Spleen (tissue), 11 donors: Measurements from ENCODE around the gene TMEM223. TPM values are rescaled to one million over a fixed set of nuclear protein-coding genes. Genes with fewer than 3 reads are reported as not detected.

ENCODE experiments used
- DNase-seq: peaks from one replicate; pipeline ENCODE4 v3.0.0-alpha.2; 2020
- H3K27ac ChIP-seq, 8 donors: fragments of 200-600 bp; sonication (generic) in 7 of 8; 1 replicate in 4 of 8; 2 replicates in 4 of 8; pipeline versions ENCODE4 v1.5.0 to v1.8.0; 2016 to 2021; ENCODE audit warnings: inconsistent platforms in 4 of 8, mild to moderate bottlenecking in 4 of 8, moderate library complexity in 1 of 8
- H3K27me3 ChIP-seq, 7 donors: fragments of 200-600 bp; sonication (generic) in 6 of 7; replicated peaks in 1 of 7; 1 replicate in 4 of 7; 2 replicates in 3 of 7; pipeline versions ENCODE4 v1.5.0 to v1.8.0; 2016 to 2021; ENCODE audit warnings: inconsistent platforms in 3 of 7, mild to moderate bottlenecking in 1 of 7
- H3K36me3 ChIP-seq, 6 donors: fragments of 200-600 bp; sonication (generic) in 5 of 6; 1 replicate in 4 of 6; 2 replicates in 2 of 6; pipeline versions ENCODE4 v1.5.0 to v1.8.0; 2016 to 2021; ENCODE audit warnings: inconsistent platforms in 2 of 6
- H3K4me1 ChIP-seq, 6 donors: fragments of 200-600 bp; sonication (generic) in 5 of 6; 1 replicate in 3 of 6; 2 replicates in 3 of 6; pipeline versions ENCODE4 v1.5.0 to v1.8.0; 2016 to 2021; ENCODE audit warnings: inconsistent platforms in 3 of 6
- H3K4me3 ChIP-seq, 8 donors: fragments of 200-600 bp; sonication (generic) in 7 of 8; 1 replicate in 4 of 8; 2 replicates in 4 of 8; pipeline versions ENCODE4 v1.5.0 to v1.8.0; 2016 to 2021; ENCODE audit warnings: inconsistent platforms in 4 of 8, mild to moderate bottlenecking in 4 of 8, moderate library complexity in 2 of 8
- H3K9me3 ChIP-seq, 8 donors: fragments of 200-600 bp; sonication (generic) in 7 of 8; 1 replicate in 4 of 8; 2 replicates in 4 of 8; pipeline versions ENCODE4 v1.5.0 to v1.8.0; 2016 to 2021; ENCODE audit warnings: inconsistent platforms in 4 of 8
- POLR2A ChIP-seq, 3 donors: fragments of 450-650 bp; IDR thresholded peaks; one replicate each; pipeline ENCODE4 v1.5.1; 2017; ENCODE audit warnings: antibody characterized with exemption in 3 of 3, mild to moderate bottlenecking in 1 of 3
- POLR2AphosphoS5 ChIP-seq, 3 donors: sonication (generic); formaldehyde crosslinking; IDR thresholded peaks; one replicate each; pipeline ENCODE4 v1.5.1; 2017; ENCODE audit warnings: antibody characterized with exemption in 3 of 3
- WGBS, 5 donors: extraction: QIAGEN DNeasy Blood & Tissue Kit in 3 of 5; methylation state at CpG; one replicate each; pipeline versions ENCODE4 v1.1.5 to v1.1.7; 2013 to 2018; 5-methylcytosine and 5-hydroxymethylcytosine counted together
- intact Hi-C: fragments of 100-400 bp; cut with DNase I; formaldehyde crosslinking; loops from one replicate; pipeline ENCODE4 v1.15.0; 2023; ENCODE audit warnings: low total_unique reads
- polyA plus RNA-seq, 3 donors: library from polyadenylated mRNA; stranded (reverse); fragments of 200-250 nt; gene quantifications; one replicate each; pipeline ENCODE4 v1.2.1, GENCODE V29; 2013
- total RNA-seq, 7 donors: library from RNA; depleted of rRNA in 3 of 7; stranded (reverse); fragments of >200 nt in 3 of 7; fragmentation: NEBNext Ultra II Directional in 4 of 7; extraction: Animal tissue kit (Norgen Biotek cat#: 25700) in 4 of 7; gene quantifications; one replicate each; pipeline versions ENCODE4 v1.1.0 to v1.2.1, GENCODE V29; 2016 to 2021
- TF ChIP-seq, protein P1 (sequence below), 11 experiments: fragments of 200-600 bp in 7 of 11; fragments of 450-650 bp in 4 of 11; sonication (generic) in 4 of 11; IDR thresholded peaks in 8 of 11; conservative IDR thresholded peaks in 3 of 11; 1 replicate in 7 of 11; 2 replicates in 4 of 11; pipeline versions ENCODE4 v1.4.0 to v1.8.0; 2016 to 2021; ENCODE audit warnings: antibody characterized with exemption in 11 of 11, inconsistent platforms in 4 of 11, mild to moderate bottlenecking in 1 of 11
- donor health status: healthy with polysubstance abuse.
- donor health status: DM: no; HTN: no; CAD: no; lungs with moderate emphysema.
- donor health status: DM: no; HTN: no; CAD: no.
- donor health status: Bipolar disorder and iron deficiency.
- donor health status: healthy.
- donor health status: DM: no; HTN: no; CAD: no.
- donor health status: DM: yes; HTN: yes; CAD: no.

TMEM223 gene
- total and polyA plus RNA-seq, 10 donors: 11.2 to 32.8 (median 21.0) TPM

DNA sequence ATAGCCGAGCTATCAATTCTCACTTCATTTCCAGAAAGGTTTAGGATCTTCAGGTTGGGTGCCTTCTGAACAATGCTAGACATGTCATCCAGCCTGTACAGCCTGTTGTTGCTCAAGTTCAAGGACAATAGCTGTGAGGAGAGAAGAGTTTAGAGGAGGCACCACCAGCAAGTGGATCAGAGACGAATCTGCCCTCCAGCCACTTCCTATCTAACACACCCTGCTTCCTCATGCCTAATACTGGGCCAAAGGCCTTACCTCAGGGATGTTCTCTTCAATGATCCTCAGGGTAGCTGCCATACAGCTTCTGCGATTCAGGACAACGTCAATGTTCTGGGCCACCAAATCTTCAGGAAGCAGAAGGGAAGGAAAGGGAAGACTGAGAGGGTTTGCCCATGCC is 9.3 kb upstream of the TMEM223 start:
- Histone ChIP-seq H3K9me3 (no peaks in the 10 kb centered on the region), H3K36me3 (peaks cover 13 to 78% (median 75%) of the 10 kb centered on the region in 6 donors), H3K27me3 (no peaks in the 10 kb centered on the region), H3K4me3 (no peak overlapping the region), H3K27ac (no peak overlapping the region), H3K4me1 (peaks cover 9 to 48% (median 30%) of the 10 kb centered on the region in 6 donors)
- 76 to 84% (median 80%) methylated on average over 4 of the region's 4 CpGs for WGBS, 5 donors
- no peak for DNase-seq
- TF ChIP-seq, protein P1, sequence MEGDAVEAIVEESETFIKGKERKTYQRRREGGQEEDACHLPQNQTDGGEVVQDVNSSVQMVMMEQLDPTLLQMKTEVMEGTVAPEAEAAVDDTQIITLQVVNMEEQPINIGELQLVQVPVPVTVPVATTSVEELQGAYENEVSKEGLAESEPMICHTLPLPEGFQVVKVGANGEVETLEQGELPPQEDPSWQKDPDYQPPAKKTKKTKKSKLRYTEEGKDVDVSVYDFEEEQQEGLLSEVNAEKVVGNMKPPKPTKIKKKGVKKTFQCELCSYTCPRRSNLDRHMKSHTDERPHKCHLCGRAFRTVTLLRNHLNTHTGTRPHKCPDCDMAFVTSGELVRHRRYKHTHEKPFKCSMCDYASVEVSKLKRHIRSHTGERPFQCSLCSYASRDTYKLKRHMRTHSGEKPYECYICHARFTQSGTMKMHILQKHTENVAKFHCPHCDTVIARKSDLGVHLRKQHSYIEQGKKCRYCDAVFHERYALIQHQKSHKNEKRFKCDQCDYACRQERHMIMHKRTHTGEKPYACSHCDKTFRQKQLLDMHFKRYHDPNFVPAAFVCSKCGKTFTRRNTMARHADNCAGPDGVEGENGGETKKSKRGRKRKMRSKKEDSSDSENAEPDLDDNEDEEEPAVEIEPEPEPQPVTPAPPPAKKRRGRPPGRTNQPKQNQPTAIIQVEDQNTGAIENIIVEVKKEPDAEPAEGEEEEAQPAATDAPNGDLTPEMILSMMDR (IDR thresholded peaks at IDR 0.05 in 8 of 11, conservative IDR thresholded peaks at IDR 0.05 in 3 of 11): no peak
- TF ChIP-seq POLR2A (IDR thresholded peaks at IDR 0.05): no peak
- TF ChIP-seq POLR2AphosphoS5 (IDR thresholded peaks at IDR 0.05): no peak
- intact Hi-C loops: no loop called here

- H3K27me3 ChIP-seq: no peaks in the 10 kb centered on the region
- TF ChIP-seq POLR2AphosphoS5 (IDR thresholded peaks at IDR 0.05) (peak in 1 of 3 donors; percentile 46), POLR2A (IDR thresholded peaks at IDR 0.05) (no peak)
- TF ChIP-seq, protein P1 (IDR thresholded peaks at IDR 0.05 in 8 of 11, conservative IDR thresholded peaks at IDR 0.05 in 3 of 11): no peak
- WGBS, 5 donors: 93 to 98% (median 95%) methylated on average over 10 of the region's 10 CpGs
- no peaks in the 10 kb centered on the region for H3K9me3 ChIP-seq
- no peak for DNase-seq
- peaks cover 13 to 94% (median 91%) of the 10 kb centered on the region in 6 donors for H3K36me3 ChIP-seq
- intact Hi-C loops: no loop called here
- no peak overlapping the region for H3K27ac ChIP-seq
- H3K4me1 ChIP-seq: peaks cover 8 to 38% (median 22%) of the 10 kb centered on the region in 6 donors
- no peak overlapping the region for H3K4me3 ChIP-seq
Measured at GRCh38 chr11:62799486-62799885, 7.7 kb upstream of the TMEM223 start.

- H3K4me3 ChIP-seq: no peak overlapping the region
- intact Hi-C loops: no loop called here
- no peaks in the 10 kb centered on the region for H3K27me3 ChIP-seq
- peaks cover 11 to 94% (median 91%) of the 10 kb centered on the region in 6 donors for H3K36me3 ChIP-seq
- peaks cover 9 to 28% (median 20%) of the 10 kb centered on the region in 6 donors for H3K4me1 ChIP-seq
- 89 to 96% (median 93%) methylated on average over 7 of the region's 7 CpGs for WGBS, 5 donors
- no peak for DNase-seq
- no peak overlapping the region for H3K27ac ChIP-seq
- TF ChIP-seq, protein P1 (IDR thresholded peaks at IDR 0.05 in 8 of 11, conservative IDR thresholded peaks at IDR 0.05 in 3 of 11): no peak
- TF ChIP-seq POLR2AphosphoS5 (IDR thresholded peaks at IDR 0.05) (no peak), POLR2A (IDR thresholded peaks at IDR 0.05) (no peak)
- H3K9me3 ChIP-seq: no peaks in the 10 kb centered on the region
Measured at GRCh38 chr11:62796281-62796680, 4.5 kb upstream of the TMEM223 start.

DNA sequence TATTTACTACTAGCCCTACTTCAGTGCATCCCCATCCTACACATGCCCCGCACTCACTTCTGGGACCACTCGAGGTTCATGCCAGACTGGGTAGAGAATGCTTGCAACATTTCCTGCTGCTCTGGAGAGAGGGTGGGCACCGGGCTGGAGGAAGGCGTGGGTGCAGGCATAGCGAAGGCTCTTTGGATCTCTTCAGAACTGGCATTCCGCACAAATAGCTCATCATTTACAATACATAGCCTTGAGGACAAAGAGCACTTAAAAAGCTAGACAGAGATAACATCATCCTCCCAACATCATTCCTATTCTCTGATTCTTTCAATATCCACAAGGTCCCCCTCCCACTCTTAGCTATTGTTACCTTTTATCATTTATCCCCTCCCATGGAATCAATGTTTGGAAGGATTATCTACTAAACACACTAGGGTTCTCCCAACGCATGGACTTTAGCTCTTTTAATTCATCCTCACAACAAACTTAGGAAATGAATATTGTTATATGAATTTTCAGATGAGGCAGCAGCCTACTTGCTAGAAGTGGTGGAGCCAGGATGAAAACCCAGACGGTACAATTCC is 2.5 kb upstream of the TMEM223 start:
- no peak overlapping the region for H3K4me3 ChIP-seq
- intact Hi-C loops: no loop called here
- 68 to 92% (median 82%) methylated on average over 8 of the region's 8 CpGs for WGBS, 5 donors
- H3K27me3 ChIP-seq: no peaks in the 10 kb centered on the region
- no peaks in the 10 kb centered on the region for H3K9me3 ChIP-seq
- TF ChIP-seq POLR2A (IDR thresholded peaks at IDR 0.05) (no peak), POLR2AphosphoS5 (IDR thresholded peaks at IDR 0.05) (no peak)
- TF ChIP-seq, protein P1 (IDR thresholded peaks at IDR 0.05 in 8 of 11, conservative IDR thresholded peaks at IDR 0.05 in 3 of 11): no peak
- H3K27ac ChIP-seq: no peak overlapping the region
- peaks cover 3 to 89% (median 85%) of the 10 kb centered on the region in 6 donors for H3K36me3 ChIP-seq
- H3K4me1 ChIP-seq: peaks cover 19 to 42% (median 38%) of the 10 kb centered on the region in 6 donors
- DNase-seq: no peak
